Activated CD8-positive, alpha-beta memory T cell treated with anti-CD3 and anti-CD28 coated beads, Interleukin-2, amount 50 U/mL, for 24 hours (primary cell): ENCODE measurements around the gene ZNF155.

Experiments used
- DNase-seq: peaks from one replicate; pipeline ENCODE4 v3.0.0-alpha.2; 2020; ENCODE audit errors: extremely low read depth

The ZNF155 gene

DNA sequence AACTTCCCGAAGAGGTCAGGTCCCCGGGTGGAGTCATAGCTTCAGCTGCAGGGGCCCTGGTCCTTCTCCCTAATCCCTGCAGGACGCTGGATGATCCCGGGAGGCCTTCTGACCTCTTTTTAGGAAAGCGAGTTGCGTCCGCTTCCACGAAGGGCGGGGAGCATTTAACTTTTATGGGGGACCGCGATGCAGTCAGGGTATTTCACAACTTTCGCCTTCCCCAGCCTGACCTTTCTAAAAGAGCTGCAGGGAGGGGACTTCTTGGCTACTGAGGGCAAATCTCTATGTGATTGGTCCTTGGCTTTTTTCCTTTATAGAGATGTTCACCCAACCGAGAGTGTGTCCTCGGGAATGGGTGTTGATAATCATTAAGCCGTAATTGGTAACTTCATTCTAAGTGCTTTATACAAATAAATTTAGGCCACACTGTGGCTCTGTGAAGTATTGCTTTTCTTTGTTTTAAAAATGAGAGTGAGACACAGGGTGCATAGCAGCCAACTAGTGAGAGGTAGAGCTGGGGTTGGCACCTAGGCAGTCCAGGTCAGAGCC, 19.5 kb downstream of the ZNF155 start:
- no peak for DNase-seq

DNA sequence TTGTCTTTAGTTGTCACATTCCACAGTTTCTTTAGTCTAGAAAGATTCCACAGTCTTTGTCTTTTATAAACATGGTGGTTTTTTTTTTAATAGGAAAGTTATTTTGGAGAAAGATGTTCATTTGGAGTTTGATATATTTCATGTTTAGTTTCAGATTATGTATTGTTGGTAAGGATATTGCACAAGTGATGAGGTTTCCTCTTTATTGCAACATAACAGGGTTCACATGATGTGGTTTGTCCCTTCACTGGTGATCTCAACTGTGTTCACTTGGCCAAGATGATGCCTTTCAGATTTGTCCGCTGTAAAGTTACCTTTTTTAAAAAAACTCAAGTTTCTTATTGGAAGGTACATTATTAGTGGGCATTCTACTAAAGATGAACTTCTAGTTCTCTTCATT, 22.0 kb downstream of the ZNF155 start:
- DNase-seq = no peak

DNA sequence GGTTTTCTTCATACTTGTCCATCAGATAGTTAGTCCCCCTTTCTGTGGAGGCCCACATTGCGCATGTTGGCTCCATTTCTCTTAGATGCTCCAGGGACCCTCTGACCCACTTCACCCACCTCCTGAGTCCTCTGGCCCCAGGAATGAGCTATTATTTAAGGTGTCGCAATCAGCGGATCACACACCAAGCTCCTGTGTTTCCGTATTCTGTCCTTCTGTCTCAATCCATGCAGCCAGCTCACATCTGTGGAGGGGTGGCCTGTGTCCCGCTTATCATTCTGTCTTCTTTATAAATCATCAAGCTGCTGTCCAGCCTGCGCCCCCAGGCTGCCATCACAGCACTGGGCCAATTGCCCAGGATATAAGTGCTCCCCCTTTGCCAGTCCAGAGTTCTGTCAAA, 23.5 kb downstream of the ZNF155 start:
- DNase-seq = no peak

DNA sequence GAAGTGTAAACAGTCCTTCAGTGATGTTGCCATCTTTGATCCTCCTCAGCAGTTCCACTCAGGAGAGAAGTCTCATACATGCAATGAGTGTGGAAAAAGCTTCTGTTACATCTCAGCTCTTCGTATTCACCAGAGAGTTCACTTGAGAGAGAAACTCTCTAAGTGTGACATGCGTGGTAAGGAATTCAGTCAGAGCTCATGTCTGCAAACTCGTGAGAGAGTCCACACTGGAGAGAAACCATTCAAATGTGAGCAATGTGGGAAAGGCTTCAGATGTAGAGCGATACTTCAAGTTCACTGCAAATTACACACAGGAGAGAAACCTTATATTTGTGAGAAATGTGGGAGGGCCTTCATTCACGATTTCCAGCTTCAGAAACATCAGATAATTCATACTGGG, 26.5 kb downstream of the ZNF155 start:
- DNase-seq = no peak

DNA sequence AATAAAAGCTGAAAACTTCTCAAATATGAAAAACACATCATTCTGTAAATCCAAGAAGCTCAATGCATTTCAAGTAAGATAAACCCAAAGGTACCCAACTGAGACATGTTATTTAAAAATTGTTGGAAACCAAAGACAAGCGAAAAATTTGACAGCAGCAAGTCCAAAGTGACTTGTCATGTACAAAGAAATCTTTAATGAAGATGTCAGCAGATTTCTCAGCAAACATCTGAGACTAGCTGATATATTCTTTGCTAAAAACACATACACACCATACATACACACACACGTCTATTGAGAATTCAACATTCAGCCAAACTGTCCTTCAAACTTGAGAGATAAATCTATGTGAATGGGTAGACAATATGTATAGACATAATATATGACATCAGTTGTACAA, 35.5 kb downstream of the ZNF155 start:
- no peak for DNase-seq

DNA sequence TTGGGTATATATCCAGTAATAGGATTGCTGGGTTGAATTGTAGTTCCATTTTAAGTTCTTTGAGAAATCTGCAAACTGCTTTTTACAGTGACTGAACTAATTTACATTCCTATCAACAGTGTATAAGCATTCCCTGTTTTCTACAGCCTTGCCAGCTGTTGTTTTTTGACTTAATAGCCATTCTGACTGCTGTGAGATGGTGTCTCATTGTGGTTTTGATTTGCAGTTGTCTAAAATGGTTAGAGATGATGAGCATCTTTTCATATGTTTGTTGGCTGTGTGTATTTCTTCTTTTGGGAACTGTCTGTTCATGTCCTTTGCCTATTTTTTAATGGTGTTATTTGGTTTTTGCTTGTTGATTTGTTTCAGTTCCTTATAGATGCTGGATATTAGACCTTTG, 37.2 kb downstream of the ZNF155 start:
- DNase-seq = no peak

DNA sequence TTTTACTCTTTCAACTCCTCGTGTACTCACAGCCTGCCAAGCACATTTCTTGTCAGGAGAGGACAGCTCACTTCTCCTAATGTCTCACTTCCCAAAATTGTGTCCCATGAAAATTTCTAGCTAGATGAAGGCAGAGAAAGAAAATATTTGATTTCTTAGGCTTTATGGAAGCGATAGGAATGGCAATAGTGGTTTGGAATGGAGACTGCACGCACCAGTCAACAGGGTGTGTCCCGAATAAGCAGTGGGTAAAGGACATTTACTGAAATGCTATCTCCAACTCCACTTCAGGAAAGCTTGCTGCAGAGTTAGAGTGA, 40.9 kb downstream of the ZNF155 start:
- DNase-seq = no peak

DNA sequence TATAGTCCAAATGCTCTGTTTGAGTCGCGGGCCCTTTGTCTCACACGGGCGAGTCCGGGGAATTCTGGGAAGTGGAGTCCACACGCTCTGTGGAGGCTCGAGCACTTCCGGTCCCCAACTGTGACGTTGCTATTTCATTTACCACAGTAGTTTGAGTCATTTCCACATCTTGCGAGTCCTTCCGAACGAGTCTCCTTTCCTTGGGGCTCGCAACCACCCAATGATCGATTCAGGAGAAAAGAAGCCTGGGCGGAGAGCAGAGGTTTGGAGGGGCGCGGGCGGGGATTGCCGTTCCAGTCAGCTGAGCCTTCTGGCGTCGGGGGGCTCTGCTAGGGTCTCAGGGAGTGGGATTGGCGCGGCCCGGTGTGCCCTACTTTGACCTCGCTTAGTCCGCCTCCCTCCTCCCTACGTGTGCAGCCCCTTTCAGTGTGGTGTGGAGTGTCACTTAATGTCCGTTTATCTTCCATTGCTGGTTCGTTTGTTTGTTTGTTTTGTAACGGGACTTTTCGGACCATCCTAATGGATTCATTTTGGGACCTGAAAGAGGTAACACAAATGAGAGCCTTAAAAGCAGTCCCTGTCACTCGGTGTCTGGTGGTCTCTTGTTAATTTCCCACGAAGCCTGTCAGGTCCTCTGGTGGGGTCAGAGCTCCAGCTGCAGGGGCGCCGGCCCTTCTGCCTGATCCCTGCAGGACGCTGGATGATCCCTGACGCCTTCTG, 41.4 kb downstream of the ZNF155 start, which contains the start of gene ZNF222:
Gene ZNF222, plus strand, starts transcription at position 163 of the 720 bp plus-strand sequence. Its CDS starts 58 bp downstream, at position 221.
- DNase-seq = peak; percentile 55

DNA sequence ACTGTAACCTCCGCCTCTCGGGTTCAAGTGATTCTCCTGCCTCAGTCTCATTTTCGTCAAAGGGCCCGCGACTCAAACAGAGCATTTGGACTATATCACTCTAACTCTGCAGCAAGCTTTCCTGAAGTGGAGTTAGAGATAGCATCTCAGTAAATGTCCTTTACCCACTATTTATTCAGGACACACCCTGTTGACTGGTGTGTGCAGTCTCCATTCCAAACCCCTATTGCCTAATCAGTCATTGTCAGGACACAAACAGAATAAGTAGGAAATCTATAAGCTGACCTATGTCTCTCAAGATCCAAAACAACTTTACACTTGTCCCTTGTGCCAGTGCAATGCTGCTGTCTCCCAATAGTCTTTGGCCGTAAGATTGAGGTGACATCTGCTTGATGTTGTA, 42.6 kb downstream of the ZNF155 start:
- DNase-seq = no peak

DNA sequence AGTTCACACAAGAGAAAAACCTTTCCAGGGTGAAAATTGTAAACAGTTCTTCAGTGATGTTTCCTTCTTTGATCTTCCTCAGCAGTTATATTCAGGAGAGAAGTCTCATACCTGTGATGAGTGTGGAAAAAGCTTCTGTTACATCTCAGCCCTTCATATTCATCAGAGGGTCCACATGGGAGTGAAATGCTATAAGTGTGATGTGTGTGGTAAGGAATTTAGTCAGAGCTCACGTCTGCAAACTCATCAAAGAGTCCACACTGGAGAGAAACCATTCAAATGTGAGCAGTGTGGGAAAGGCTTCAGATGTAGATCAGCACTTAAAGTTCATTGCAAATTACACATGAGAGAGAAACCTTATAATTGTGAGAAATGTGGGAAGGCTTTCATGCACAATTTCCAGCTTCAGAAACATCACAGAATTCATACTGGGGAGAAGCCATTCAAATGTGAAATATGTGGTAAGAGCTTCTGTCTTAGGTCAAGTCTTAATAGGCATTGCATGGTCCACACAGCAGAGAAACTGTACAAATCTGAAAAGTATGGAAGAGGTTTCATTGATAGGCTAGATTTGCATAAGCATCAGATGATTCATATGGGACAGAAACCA, 48.1 kb downstream of the ZNF155 start:
- DNase-seq = no peak

DNA sequence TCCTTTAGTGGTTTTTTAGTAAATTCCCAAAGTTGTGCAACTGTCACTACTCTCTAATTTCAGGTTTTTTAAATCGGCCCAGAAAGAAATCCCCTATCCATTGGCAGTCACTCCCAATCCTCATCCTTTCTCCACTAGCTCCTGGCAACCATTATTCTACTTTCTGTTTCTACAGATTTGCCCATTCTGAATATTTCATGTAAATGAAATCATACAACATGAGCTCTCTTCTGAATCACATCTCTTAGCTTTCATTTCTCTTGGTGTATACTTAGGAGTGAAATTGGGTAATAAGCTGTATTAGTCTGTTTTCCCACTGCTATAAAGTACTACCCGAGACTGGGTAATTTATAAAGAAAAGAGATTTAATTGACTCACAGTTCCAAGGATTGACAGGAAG, 58.2 kb downstream of the ZNF155 start:
- no peak for DNase-seq
